SK-N-SH (cell line): ENCODE measurements around the gene ZC3H13. TPM values are rescaled to one million over a fixed set of nuclear protein-coding genes. Genes with fewer than 3 reads are reported as not detected.

Source experiments
- CTCF ChIA-PET: fragments of 300-600, 350-600 bp; formaldehyde crosslinking; extraction: SDS; loops from one replicate; lab custom pipeline; 2021; lab: Yijun Ruan, JAX
- POLR2A ChIA-PET: fragments of 350-600 bp; sonication (Branson Sonifier 250); formaldehyde crosslinking; extraction: SDS; loops from one replicate; lab custom pipeline; 2020; ENCODE audit warnings: antibody characterized with exemption, inconsistent platforms; lab: Yijun Ruan, JAX
- DNase-seq: peaks from one replicate; pipeline ENCODE4 v3.0.0; 2012
- H2AFZ ChIP-seq: fragments of 200-600 bp; sonication (generic); 2 replicates; pipeline ENCODE4 v1.8.1; 2016; ENCODE audit warnings: antibody characterized with exemption, mild to moderate bottlenecking, low read depth
- H3F3A ChIP-seq: fragments of 200-600 bp; sonication (generic); replicated peaks from 2 replicates; pipeline ENCODE3; 2016; ENCODE audit warnings: antibody characterized with exemption, mild to moderate bottlenecking; ENCODE audit not compliant: insufficient read depth
- H3K27ac ChIP-seq, 2 experiments: fragments of 200-500 bp in 1 of 2; fragments of 200-600 bp in 1 of 2; sonication (Bioruptor generic) in 1 of 2; sonication (generic), shearing (Covaris generic) in 1 of 2; 2 replicates each; pipeline versions ENCODE4 v1.5.1 to v1.6.1; 2014 to 2016; ENCODE audit warnings: low read depth in 2 of 2, inconsistent platforms in 1 of 2, low read length in 1 of 2, mild to moderate bottlenecking in 1 of 2, mixed read lengths in 1 of 2
- H3K27me3 ChIP-seq: fragments of 200-600 bp; sonication (generic), shearing (Covaris generic); 2 replicates; pipeline ENCODE4 v1.6.1; 2016; ENCODE audit warnings: mixed run types; ENCODE audit not compliant: insufficient read depth
- H3K36me3 ChIP-seq, 2 experiments: fragments of 200-500 bp in 1 of 2; fragments of 200-600 bp in 1 of 2; sonication (Bioruptor generic) in 1 of 2; sonication (generic) in 1 of 2; replicated peaks in 1 of 2; 2 replicates each; pipeline versions ENCODE3 to v1.5.1; 2014 to 2016; ENCODE audit warnings: low read length in 1 of 2, mild to moderate bottlenecking in 1 of 2; ENCODE audit not compliant: insufficient read depth in 2 of 2, control insufficient read depth in 1 of 2
- H3K4me1 ChIP-seq, 2 experiments: fragments of 200-500 bp in 1 of 2; fragments of 200-600 bp in 1 of 2; sonication (Bioruptor generic) in 1 of 2; sonication (generic), shearing (Covaris generic) in 1 of 2; 2 replicates each; pipeline versions ENCODE4 v1.5.1 to v1.6.1; 2014 to 2016; ENCODE audit warnings: low read depth in 1 of 2, low read length in 1 of 2, mixed run types in 1 of 2; ENCODE audit not compliant: insufficient read depth in 2 of 2, control insufficient read depth in 1 of 2
- H3K4me2 ChIP-seq: fragments of 200-600 bp; sonication (generic), shearing (Covaris generic); 2 replicates; pipeline ENCODE4 v1.6.1; 2017; ENCODE audit warnings: mixed run types
- H3K4me3 ChIP-seq, 2 experiments: fragments of 200-500 bp in 1 of 2; fragments of 200-600 bp in 1 of 2; sonication (Bioruptor generic) in 1 of 2; sonication (generic), shearing (Covaris generic) in 1 of 2; 2 replicates each; pipeline versions ENCODE4 v1.5.1 to v1.8.1; 2014 to 2016; ENCODE audit warnings: low read depth in 2 of 2, inconsistent platforms in 1 of 2, low read length in 1 of 2, mild to moderate bottlenecking in 1 of 2, mixed read lengths in 1 of 2, moderate library complexity in 1 of 2
- H3K79me2 ChIP-seq: fragments of 200-600 bp; sonication (generic); 2 replicates; pipeline ENCODE4 v1.8.1; 2017; ENCODE audit warnings: mild to moderate bottlenecking; ENCODE audit not compliant: insufficient read depth
- H3K9ac ChIP-seq: fragments of 200-600 bp; sonication (generic); 2 replicates; pipeline ENCODE4 v1.6.1; 2017; ENCODE audit warnings: mixed run types
- H3K9me2 ChIP-seq: fragments of 200-600 bp; sonication (generic); 2 replicates; pipeline ENCODE4 v1.6.1; 2017; ENCODE audit warnings: mixed run types
- H3K9me3 ChIP-seq: fragments of 200-600 bp; sonication (generic); 2 replicates; pipeline ENCODE4 v1.6.1; 2017; ENCODE audit warnings: mixed run types, mild to moderate bottlenecking, moderate library complexity
- H4K20me1 ChIP-seq: fragments of 200-600 bp; sonication (generic); 2 replicates; pipeline ENCODE4 v1.6.1; 2017; ENCODE audit warnings: mild to moderate bottlenecking, mixed run types; ENCODE audit not compliant: insufficient read depth
- CHD2 ChIP-seq: fragments of 150-350 bp; IDR thresholded peaks from 2 replicates; pipeline ENCODE4 v1.6.1; 2018; ENCODE audit warnings: low read length; ENCODE audit not compliant: partially characterized antibody
- CTCF ChIP-seq: fragments of 200-600 bp; sonication (generic); IDR thresholded peaks from 2 replicates; pipeline ENCODE4 v1.6.1; 2017; ENCODE audit warnings: antibody characterized with exemption, mild to moderate bottlenecking, moderate library complexity
- EP300 ChIP-seq, 2 experiments: IDR thresholded peaks; 2 replicates each; pipeline versions ENCODE4 v1.4.0 to v1.6.1; 2012; ENCODE audit warnings: borderline replicate concordance in 1 of 2, low read depth in 1 of 2, low read length in 1 of 2
- EZH2phosphoT487 ChIP-seq: fragments of 200-600 bp; sonication (generic); IDR thresholded peaks from 2 replicates; pipeline ENCODE4 v1.6.1; 2017; ENCODE audit warnings: low read depth, mixed run types, mild to moderate bottlenecking, antibody characterized with exemption, moderate library complexity, borderline replicate concordance
- FOSL2 ChIP-seq: IDR thresholded peaks from 2 replicates; pipeline ENCODE4 v1.4.0; 2012; ENCODE audit warnings: low read depth, mild to moderate bottlenecking, moderate library complexity, borderline replicate concordance
- FOXJ3 ChIP-seq: sonication (generic); formaldehyde crosslinking; IDR thresholded peaks from 2 replicates; pipeline ENCODE4 v1.5.1; 2020; ENCODE audit warnings: mild to moderate bottlenecking, missing genetic modification reagents
- FOXM1 ChIP-seq: IDR thresholded peaks from 2 replicates; pipeline ENCODE4 v1.4.0; 2012; ENCODE audit warnings: low read depth, mild to moderate bottlenecking
- GABPA ChIP-seq: IDR thresholded peaks from 2 replicates; pipeline ENCODE4 v1.4.0; 2012; ENCODE audit warnings: low read depth, mild to moderate bottlenecking
- IRF3 ChIP-seq: fragments of 150-350 bp; IDR thresholded peaks from 2 replicates; pipeline ENCODE4 v1.6.1; 2016; ENCODE audit warnings: mild to moderate bottlenecking, low read depth, low read length
- JUND ChIP-seq: IDR thresholded peaks from 2 replicates; pipeline ENCODE4 v1.4.0; 2012
- MEF2A ChIP-seq: IDR thresholded peaks from 2 replicates; pipeline ENCODE4 v1.4.0; 2012; ENCODE audit warnings: low read depth, borderline replicate concordance
- NFIC ChIP-seq: IDR thresholded peaks from 2 replicates; pipeline ENCODE4 v1.4.0; 2012; ENCODE audit warnings: borderline replicate concordance
- PBX3 ChIP-seq: IDR thresholded peaks from 2 replicates; pipeline ENCODE4; 2012
- POLR2AphosphoS5 ChIP-seq: IDR thresholded peaks from 2 replicates; pipeline ENCODE4 v1.6.1; 2012; ENCODE audit warnings: low read depth, low read length
- REST ChIP-seq: IDR thresholded peaks from 2 replicates; pipeline ENCODE4 v1.6.1; 2012; ENCODE audit warnings: mild to moderate bottlenecking, low read depth, low read length, moderate library complexity
- SIN3A ChIP-seq: IDR thresholded peaks from 2 replicates; pipeline ENCODE4 v1.6.1; 2012; ENCODE audit warnings: low read depth, mild to moderate bottlenecking, low read length, moderate library complexity, borderline replicate concordance
- SMC3 ChIP-seq: IDR thresholded peaks from 2 replicates; pipeline ENCODE4 v1.6.1; 2012; ENCODE audit warnings: low read depth, low read length, improper control_type of control experiment
- TCF12 ChIP-seq: IDR thresholded peaks from 2 replicates; pipeline ENCODE4 v1.4.0; 2012
- ZBTB33 ChIP-seq: IDR thresholded peaks from 2 replicates; pipeline ENCODE4 v1.4.0; 2012; ENCODE audit warnings: low read depth, borderline replicate concordance
- WGBS: methylation state at CpG from one replicate; pipeline ENCODE4 v1.1.6; 2017; ENCODE audit warnings: low lambda C conversion rate; 5-methylcytosine and 5-hydroxymethylcytosine counted together
- polyA plus RNA-seq, 3 experiments: library from polyadenylated mRNA; depleted of rRNA; stranded (reverse); fragments of >200 nt; gene quantifications; 2 replicates each; pipeline ENCODE4 v1.2.3, GENCODE V29; 2012
- TF ChIP-seq, protein P1 (sequence below): fragments of 150-350 bp; IDR thresholded peaks from 2 replicates; pipeline ENCODE4 v1.6.1; 2017; ENCODE audit warnings: antibody characterized with exemption, low read length, low read depth, borderline replicate concordance
- TF ChIP-seq, protein P2 (sequence below): IDR thresholded peaks from 2 replicates; pipeline ENCODE4 v1.4.0; 2012; ENCODE audit warnings: low read depth, borderline replicate concordance

ZC3H13 gene
- polyA plus RNA-seq, 1 of the 3 experiments (the other 2 are of a cell fraction) = 4.4 TPM

DNA sequence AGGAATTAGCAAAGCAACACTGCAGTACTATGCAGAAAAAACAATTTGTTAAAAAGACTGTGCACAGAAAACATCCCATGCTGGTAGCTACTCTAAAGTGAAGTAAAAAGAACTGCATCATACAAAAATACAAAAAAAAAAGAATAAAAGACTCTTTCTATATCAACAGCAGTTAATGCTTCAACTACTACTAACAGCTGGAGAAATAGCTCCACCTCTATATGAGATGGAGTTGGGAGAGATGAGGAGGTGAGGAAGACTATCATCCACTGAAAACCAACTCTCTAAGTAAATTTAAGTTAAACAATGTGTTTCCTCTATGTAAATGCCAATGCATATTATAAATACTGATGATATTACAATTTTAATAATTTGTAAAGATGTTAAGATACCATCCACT, 1.8 kb downstream of the ZC3H13 start (continued):
- TF ChIP-seq REST (no peak), EZH2phosphoT487 (no peak), IRF3 (no peak), JUND (no peak), SMC3 (no peak)
- TF ChIP-seq, protein P1, sequence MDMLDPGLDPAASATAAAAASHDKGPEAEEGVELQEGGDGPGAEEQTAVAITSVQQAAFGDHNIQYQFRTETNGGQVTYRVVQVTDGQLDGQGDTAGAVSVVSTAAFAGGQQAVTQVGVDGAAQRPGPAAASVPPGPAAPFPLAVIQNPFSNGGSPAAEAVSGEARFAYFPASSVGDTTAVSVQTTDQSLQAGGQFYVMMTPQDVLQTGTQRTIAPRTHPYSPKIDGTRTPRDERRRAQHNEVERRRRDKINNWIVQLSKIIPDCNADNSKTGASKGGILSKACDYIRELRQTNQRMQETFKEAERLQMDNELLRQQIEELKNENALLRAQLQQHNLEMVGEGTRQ = no peak

DNA sequence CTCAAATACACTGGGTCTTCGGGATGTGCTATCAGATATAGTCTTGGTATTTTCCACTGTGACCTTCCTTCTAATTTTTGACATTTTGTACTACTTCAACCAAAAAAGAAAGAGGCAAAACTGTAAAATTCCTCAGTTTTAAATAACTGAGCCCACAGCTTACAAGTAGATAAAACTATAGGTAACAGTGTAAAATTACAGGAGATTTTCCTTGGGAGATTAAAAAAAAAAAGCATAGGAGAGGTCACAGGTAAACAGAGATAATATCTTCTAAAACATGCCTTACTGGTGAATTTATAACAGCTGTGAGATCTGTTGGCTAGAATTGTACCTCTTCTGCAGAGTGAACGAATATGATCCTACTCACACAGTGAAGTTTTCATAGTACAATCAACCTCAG, 7.1 kb downstream of the ZC3H13 start:
- Histone ChIP-seq H2AFZ (no peak overlapping the region), H3K27ac (no peak overlapping the region), H3K4me1 (peaks cover 0 to 5% of the 10 kb centered on the region in 2 experiments; a peak in 2 of 4 replicates), H4K20me1 (peaks cover 31% of the 10 kb centered on the region; the same call in 1 of the 2 replicates), H3K9me3 (no peaks in the 10 kb centered on the region), H3F3A (peaks cover 10% of the 10 kb centered on the region), H3K27me3 (no peaks in the 10 kb centered on the region), H3K4me3 (no peak overlapping the region), H3K9ac (no peak overlapping the region), H3K36me3 (peaks cover 32 to 34% of the 10 kb centered on the region in 2 experiments), H3K4me2 (no peak overlapping the region), H3K9me2 (no peaks in the 10 kb centered on the region), H3K79me2 (peaks cover 86% of the 10 kb centered on the region)
- POLR2A ChIA-PET = no interaction called here
- CTCF ChIA-PET = no interaction called here
- WGBS = 85% methylated on average over 2 of the region's 2 CpGs
- no peak for DNase-seq
- TF ChIP-seq CHD2 = no peak
- no peak for TF ChIP-seq CTCF
- no peak for TF ChIP-seq TCF12
- TF ChIP-seq GABPA = no peak
- TF ChIP-seq FOXM1 = no peak
- no peak for TF ChIP-seq FOSL2
- TF ChIP-seq, protein P2, sequence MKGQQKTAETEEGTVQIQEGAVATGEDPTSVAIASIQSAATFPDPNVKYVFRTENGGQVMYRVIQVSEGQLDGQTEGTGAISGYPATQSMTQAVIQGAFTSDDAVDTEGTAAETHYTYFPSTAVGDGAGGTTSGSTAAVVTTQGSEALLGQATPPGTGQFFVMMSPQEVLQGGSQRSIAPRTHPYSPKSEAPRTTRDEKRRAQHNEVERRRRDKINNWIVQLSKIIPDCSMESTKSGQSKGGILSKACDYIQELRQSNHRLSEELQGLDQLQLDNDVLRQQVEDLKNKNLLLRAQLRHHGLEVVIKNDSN = no peak
- TF ChIP-seq ZBTB33 = no peak
- TF ChIP-seq JUND = no peak
- TF ChIP-seq MEF2A = no peak
- no peak for TF ChIP-seq SIN3A
- no peak for TF ChIP-seq NFIC
- no peak for TF ChIP-seq EP300 (IDR thresholded peaks at IDR 0.05; ENCODE audit: borderline replicate concordance in 1 of 2, low read depth in 1 of 2, low read length in 1 of 2)
- TF ChIP-seq PBX3 = no peak
- no peak for TF ChIP-seq FOXJ3 (CRISPR knock-in tag)
- TF ChIP-seq POLR2AphosphoS5 = no peak
